ENCODE data around the gene PDXP.

PDXP gene

DNA sequence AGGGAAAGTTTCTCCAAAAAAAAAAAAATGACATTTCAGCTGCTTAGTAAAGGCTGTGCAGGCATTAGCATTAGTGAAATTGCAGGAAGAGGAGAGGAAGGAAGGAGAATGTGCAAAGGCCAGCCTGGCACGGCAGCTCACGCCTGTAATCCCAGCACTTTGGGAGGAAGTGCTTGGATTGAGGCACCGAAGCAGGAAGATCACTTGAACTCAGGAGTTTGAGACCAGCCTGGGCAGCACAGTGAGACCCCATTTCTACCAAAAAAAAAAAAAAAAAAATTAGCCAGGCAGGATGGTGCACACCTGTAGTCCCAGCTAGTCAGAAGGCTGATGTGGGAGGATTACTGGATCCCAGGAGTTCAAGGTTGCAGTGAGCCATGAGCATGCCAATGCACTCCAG, 46.1 kb downstream of the PDXP start:
- no peak for DNase-seq (ENCODE audit: low read depth)
- H3K4me3 ChIP-seq (ENCODE audit: low read length) = no peak overlapping the region
- TF ChIP-seq, protein P1, sequence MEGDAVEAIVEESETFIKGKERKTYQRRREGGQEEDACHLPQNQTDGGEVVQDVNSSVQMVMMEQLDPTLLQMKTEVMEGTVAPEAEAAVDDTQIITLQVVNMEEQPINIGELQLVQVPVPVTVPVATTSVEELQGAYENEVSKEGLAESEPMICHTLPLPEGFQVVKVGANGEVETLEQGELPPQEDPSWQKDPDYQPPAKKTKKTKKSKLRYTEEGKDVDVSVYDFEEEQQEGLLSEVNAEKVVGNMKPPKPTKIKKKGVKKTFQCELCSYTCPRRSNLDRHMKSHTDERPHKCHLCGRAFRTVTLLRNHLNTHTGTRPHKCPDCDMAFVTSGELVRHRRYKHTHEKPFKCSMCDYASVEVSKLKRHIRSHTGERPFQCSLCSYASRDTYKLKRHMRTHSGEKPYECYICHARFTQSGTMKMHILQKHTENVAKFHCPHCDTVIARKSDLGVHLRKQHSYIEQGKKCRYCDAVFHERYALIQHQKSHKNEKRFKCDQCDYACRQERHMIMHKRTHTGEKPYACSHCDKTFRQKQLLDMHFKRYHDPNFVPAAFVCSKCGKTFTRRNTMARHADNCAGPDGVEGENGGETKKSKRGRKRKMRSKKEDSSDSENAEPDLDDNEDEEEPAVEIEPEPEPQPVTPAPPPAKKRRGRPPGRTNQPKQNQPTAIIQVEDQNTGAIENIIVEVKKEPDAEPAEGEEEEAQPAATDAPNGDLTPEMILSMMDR (IDR thresholded peaks at IDR 0.05; ENCODE audit: insufficient read depth, low read depth, low read length, missing control alignments) = no peak

DNA sequence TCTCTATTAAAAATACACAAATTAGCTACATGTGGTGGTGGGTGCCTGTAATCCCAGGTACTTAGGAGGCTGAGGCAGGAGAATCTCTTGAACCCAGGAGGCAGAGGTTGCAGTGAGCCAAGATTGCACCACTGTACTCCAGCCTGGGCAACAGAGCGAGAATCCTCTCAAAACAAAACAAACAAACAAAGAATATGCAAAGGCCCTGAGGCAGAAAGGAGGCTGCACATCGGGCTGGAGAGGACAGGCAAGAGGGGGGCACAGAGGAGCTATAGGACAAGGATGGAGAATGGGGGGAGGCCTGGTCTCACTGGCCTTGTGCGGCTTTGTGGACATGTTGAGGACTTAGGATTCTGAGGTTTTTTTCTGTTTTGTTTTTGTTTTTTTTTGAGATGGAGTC, 46.7 kb downstream of the PDXP start:
- DNase-seq (ENCODE audit: low read depth) = no peak
- TF ChIP-seq, protein P1 (IDR thresholded peaks at IDR 0.05; ENCODE audit: insufficient read depth, low read depth, low read length, missing control alignments) = no peak
- H3K4me3 ChIP-seq (ENCODE audit: low read length) = no peak overlapping the region

DNA sequence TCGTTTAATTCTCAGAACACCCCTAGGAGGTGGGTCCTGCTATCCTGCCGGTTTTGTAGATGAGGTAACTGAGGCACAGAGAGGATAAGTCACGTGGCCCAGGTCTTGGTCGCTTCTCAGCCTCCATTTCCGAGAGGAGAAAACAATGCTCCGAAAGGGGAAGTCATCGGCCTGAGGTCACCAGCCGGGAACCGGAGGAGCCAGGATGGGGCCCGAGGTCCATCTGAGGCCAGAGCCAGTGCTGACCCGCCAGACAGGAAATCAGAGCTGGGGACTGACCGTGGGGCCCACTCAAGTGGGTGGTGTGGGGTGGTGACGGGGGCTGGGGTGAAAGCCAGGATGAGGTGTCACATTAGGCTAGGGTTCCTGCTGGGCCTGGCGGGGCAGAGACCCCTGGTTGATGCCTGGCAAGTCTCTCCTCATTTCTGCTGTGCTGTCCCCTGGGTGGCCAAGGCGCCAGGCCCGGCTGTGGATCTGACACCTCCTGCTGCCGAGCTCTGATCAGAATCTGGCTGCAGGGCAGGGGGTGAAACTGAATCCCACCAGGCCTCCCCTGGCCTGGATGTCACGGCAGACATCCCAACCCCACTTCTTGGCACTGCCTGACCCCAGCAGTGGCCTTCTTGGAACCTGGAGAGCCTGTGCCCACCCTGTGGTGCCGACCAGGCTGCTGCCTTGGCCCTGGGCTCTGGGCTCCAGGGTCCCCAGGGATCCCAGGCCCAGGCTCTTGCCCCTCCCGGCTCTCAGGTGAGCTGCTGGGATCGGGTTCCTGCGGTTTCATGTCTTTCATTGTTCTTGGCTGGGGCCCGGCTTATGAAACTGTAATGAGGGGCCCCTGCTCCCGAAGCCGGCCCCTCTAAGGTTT, 50.3 kb downstream of the PDXP start:
- TF ChIP-seq, protein P1 (IDR thresholded peaks at IDR 0.05; ENCODE audit: insufficient read depth, low read depth, low read length, missing control alignments) = no peak
- no peak for DNase-seq (ENCODE audit: low read depth)
- H3K4me3 ChIP-seq (ENCODE audit: low read length) = no peak overlapping the region

DNA sequence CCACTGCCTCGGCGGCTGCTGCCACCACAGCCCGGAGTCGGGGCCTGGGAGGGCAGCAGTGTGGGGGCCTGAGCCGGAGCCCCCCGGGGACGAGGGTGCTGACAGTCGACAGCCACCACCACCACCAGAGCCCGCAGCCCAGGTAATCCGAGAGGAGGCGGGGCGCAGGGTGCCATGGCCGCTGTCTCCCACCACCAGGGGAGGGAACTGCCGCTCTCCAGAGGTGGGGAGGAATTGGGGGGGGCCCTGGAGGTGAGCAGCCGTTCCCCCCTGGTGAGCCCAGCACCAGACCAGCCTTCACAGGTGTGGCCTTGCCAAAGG, 50.9 kb downstream of the PDXP start:
- TF ChIP-seq, protein P1 (IDR thresholded peaks at IDR 0.05; ENCODE audit: insufficient read depth, low read depth, low read length, missing control alignments) = no peak
- H3K4me3 ChIP-seq (ENCODE audit: low read length) = no peak overlapping the region
- no peak for DNase-seq (ENCODE audit: low read depth)

DNA sequence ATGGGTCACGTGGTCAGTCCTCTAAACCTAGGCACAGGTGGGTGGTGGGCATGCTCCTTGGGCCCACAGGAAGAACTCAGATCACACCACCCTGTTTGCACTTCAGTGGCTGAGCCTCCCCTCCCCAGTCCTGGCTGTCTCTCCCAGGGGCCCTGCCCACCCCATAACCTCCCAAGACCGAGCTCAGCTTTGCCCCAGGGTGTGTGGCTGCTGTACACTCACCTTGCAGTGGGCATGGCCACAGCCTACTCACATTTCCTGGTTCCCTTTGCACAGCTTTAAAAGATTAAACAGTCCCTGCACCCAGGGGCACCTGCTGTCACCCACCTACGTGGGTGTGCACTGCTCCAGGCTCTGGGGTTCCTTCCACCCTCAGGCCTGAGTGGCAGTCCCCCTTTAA, 52.2 kb downstream of the PDXP start:
- no peak overlapping the region for H3K4me3 ChIP-seq (ENCODE audit: low read length)
- DNase-seq (ENCODE audit: low read depth) = peak; percentile 35
- TF ChIP-seq, protein P1 (IDR thresholded peaks at IDR 0.05; ENCODE audit: insufficient read depth, low read depth, low read length, missing control alignments) = no peak

DNA sequence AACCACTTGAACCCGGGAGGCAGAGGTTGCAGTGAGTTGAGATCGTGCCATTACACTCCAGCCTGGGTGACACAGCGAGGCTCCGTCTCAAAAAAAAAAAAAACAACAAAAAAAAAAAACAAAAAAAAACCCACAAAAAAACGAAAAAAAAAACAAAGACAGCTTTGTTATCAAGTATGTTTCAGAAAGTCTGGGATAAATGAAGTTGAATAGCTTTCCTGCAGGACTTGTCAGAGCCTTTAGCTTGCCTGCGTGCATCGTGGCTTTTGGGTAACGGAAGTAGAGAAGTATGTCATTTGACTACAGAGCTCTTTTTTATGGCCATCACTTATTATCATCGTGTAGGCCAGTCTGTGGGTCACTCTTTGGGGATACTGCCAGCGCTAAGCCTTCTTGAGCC, 53.0 kb downstream of the PDXP start:
- H3K4me3 ChIP-seq (ENCODE audit: low read length) = no peak overlapping the region
- no peak for DNase-seq (ENCODE audit: low read depth)
- TF ChIP-seq, protein P1 (IDR thresholded peaks at IDR 0.05; ENCODE audit: insufficient read depth, low read depth, low read length, missing control alignments) = no peak

DNA sequence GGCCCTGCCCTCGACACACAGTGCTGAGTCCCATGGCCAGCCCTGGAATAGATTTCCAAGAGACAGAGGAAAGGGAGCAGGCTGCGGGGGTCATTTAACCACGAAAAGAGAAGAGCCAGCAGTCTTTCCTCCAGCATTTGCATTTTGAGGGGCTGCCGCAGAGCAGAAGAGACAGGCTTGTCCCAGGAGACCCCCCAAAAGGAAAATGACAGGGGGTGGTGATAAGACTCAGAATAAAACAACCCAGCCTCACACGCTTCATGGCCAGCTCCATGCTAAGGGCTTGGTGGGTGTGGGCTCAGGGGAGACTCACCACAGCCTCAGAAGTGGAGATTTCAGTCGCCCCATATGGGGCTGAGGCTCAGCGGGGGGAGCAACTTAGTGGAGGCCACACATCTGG, 55.2 kb downstream of the PDXP start:
- no peak overlapping the region for H3K4me3 ChIP-seq (ENCODE audit: low read length)
- TF ChIP-seq, protein P1 (IDR thresholded peaks at IDR 0.05; ENCODE audit: insufficient read depth, low read depth, low read length, missing control alignments) = no peak
- no peak for DNase-seq (ENCODE audit: low read depth)

Data from epithelial cell of esophagus (primary cell).